ENCODE data around the gene UBE3D. TPM values are rescaled to one million over a fixed set of nuclear protein-coding genes. Genes with fewer than 3 reads are reported as not detected.
"Not testable (repeated sequence)": the region's sequence is repeated elsewhere in the genome, so short reads cannot be mapped to it uniquely, and the experiment has no call there.

The UBE3D gene
- total RNA-seq, 2 experiments from 2014 or later: 6.7 to 7.6 TPM

- no peak overlapping the region for H3K27ac Mint-ChIP-seq
- intact Hi-C loops (cut with micrococcal nuclease): no loop called here
- CTCF ChIA-PET: no interaction called here
- no peak overlapping the region for H3K4me3 Mint-ChIP-seq
- no peaks in the 10 kb centered on the region for H3K4me1 Mint-ChIP-seq (ENCODE audit: low read depth)
- peaks cover 1% of the 10 kb centered on the region for H3K9me3 Mint-ChIP-seq
- POLR2A ChIA-PET: no interaction called here
- ATAC-seq (no peak), DNase-seq (no peak)
- peaks cover 24% of the 10 kb centered on the region for H3K36me3 Mint-ChIP-seq (ENCODE audit: low read depth)
- no peak for TF ChIP-seq CTCF (IDR thresholded peaks at IDR 0.05)
- no peaks in the 10 kb centered on the region for H3K27me3 Mint-ChIP-seq
Observed at GRCh38 chr6:83038246-83038645, 27.4 kb downstream of the UBE3D start.

GRCh38 chr6:83031689-83032088 lies 34.0 kb downstream of the UBE3D start:
- ChIA-PET CTCF (no interaction called here), POLR2A (no interaction called here)
- H3K27ac Mint-ChIP-seq: no peak overlapping the region
- no peaks in the 10 kb centered on the region for H3K27me3 Mint-ChIP-seq
- H3K9me3 Mint-ChIP-seq: peaks cover 4% of the 10 kb centered on the region
- peaks cover 51% of the 10 kb centered on the region for H3K36me3 Mint-ChIP-seq (ENCODE audit: low read depth)
- ATAC-seq: no peak
- DNase-seq: no peak
- intact Hi-C loops (cut with micrococcal nuclease): no loop called here
- H3K4me1 Mint-ChIP-seq (ENCODE audit: low read depth): no peaks in the 10 kb centered on the region
- H3K4me3 Mint-ChIP-seq: no peak overlapping the region
- TF ChIP-seq CTCF (IDR thresholded peaks at IDR 0.05): no peak

GRCh38 chr6:83019741-83020140 lies 45.9 kb downstream of the UBE3D start:
- ATAC-seq (no peak), DNase-seq (no peak)
- Mint-ChIP-seq H3K4me1 (ENCODE audit: low read depth) (no peaks in the 10 kb centered on the region), H3K27me3 (no peaks in the 10 kb centered on the region), H3K36me3 (ENCODE audit: low read depth) (peaks cover 50% of the 10 kb centered on the region), H3K27ac (no peak overlapping the region), H3K9me3 (no peaks in the 10 kb centered on the region), H3K4me3 (no peak overlapping the region)
- CTCF ChIA-PET: no interaction called here
- intact Hi-C loops (cut with micrococcal nuclease): no loop called here
- POLR2A ChIA-PET: interaction anchor here (0.6 kb wide), 2 partner anchors 45 to 113 kb away, joined by 3 read pairs; no protein-coding TSS in a partner anchor
- no peak for TF ChIP-seq CTCF (IDR thresholded peaks at IDR 0.05)

GRCh38 chr6:83011131-83011530 lies 54.5 kb downstream of the UBE3D start:
- peaks cover 50% of the 10 kb centered on the region for H3K36me3 Mint-ChIP-seq (ENCODE audit: low read depth)
- H3K27me3 Mint-ChIP-seq; H3K27ac Mint-ChIP-seq; H3K9me3 Mint-ChIP-seq; H3K4me1 Mint-ChIP-seq (ENCODE audit: low read depth); ATAC-seq; intact Hi-C loops (cut with micrococcal nuclease); H3K4me3 Mint-ChIP-seq; POLR2A ChIA-PET; CTCF ChIA-PET; DNase-seq: not testable (repeated sequence)

GRCh38 chr6:83008626-83009025 lies 57.0 kb downstream of the UBE3D start:
- peaks cover 5% of the 10 kb centered on the region for H3K4me1 Mint-ChIP-seq (ENCODE audit: low read depth)
- H3K9me3 Mint-ChIP-seq: no peaks in the 10 kb centered on the region
- intact Hi-C loops (cut with micrococcal nuclease): no loop called here
- TF ChIP-seq CTCF (IDR thresholded peaks at IDR 0.05): no peak
- POLR2A ChIA-PET: no interaction called here
- no peak for DNase-seq
- no peak for ATAC-seq
- H3K36me3 Mint-ChIP-seq (ENCODE audit: low read depth): peaks cover 30% of the 10 kb centered on the region
- no peak overlapping the region for H3K4me3 Mint-ChIP-seq
- CTCF ChIA-PET: no interaction called here
- H3K27me3 Mint-ChIP-seq: no peaks in the 10 kb centered on the region
- H3K27ac Mint-ChIP-seq: no peak overlapping the region
